HG03025 (cell line): Measurements from ENCODE around the gene MAGI1.
"Not testable (repeated sequence)": the region's sequence is repeated elsewhere in the genome, so short reads cannot be mapped to it uniquely, and the experiment has no call there.

Experiments
- ATAC-seq: cut with Tn5 transposase; IDR thresholded peaks from one replicate; pipeline ENCODE4 v1.9.1; 2021; ENCODE audit warnings: mild to moderate bottlenecking, moderate library complexity; ENCODE audit not compliant: unreplicated experiment, low FRiP score

The MAGI1 gene

GRCh38 chr3:65914740-65915367, 123.9 kb downstream of the MAGI1 start:
- ATAC-seq = no peak

DNA sequence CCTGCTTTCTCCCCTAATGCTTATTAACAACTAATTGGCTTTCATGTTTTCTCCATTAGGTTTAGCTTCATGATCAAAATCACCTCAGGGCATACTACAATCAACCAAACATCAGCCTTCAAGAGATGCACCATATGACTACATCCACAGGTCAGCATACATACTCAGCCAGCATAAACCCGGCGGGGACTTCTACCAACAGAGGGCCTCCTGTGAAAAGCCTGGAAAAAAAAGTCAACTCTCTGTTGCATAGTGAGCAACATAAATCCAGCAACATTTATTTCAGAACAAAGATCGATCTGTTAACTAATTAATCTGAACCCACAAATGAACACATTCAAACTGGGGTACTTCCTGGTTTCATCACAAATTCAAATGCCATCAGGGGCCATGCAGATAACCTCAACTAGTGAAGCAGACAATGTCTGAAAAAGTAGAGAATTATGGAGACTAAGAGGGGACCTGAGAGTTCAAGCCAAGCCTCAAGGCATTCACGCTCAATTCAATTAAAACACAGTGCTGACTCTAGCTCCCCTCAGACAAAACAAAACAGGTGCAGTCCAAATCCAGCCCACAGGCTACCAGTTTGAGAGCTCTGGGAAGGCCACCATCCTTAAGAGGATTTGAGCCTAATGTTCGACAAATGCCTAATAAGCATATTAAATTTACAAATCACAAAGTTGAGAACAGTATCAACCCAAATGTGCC, 124.5 kb downstream of the MAGI1 start:
- no peak for ATAC-seq

- ATAC-seq = no peak
Observed at GRCh38 chr3:65912647-65913046, 126.1 kb downstream of the MAGI1 start.

DNA sequence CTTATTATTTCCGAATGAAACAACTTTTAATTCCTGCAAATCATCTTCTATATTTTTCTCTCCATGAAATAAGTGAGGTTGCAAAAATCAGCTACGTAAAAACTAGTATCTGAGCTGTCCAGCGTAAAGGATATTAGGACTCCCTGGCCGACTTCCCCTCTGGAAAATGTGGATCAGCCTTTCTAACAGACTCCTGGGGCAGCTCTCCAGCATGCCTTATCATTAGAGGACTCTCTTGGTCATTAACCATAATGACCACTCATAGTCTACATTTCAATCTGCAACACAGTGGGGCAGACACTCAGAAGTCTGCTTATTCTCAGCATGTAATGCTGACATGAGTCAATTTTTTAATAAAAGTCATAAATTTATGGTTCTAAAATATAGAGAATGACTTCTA, 130.1 kb downstream of the MAGI1 start:
- ATAC-seq = no peak

GRCh38 chr3:65907232-65908130, 131.2 kb downstream of the MAGI1 start:
- ATAC-seq = no peak

- no peak for ATAC-seq
Observed at GRCh38 chr3:65905771-65906170, 132.9 kb downstream of the MAGI1 start.

GRCh38 chr3:65904016-65904415, 134.7 kb downstream of the MAGI1 start:
- no peak for ATAC-seq

GRCh38 chr3:65902304-65902793, 136.4 kb downstream of the MAGI1 start:
- ATAC-seq = no peak

DNA sequence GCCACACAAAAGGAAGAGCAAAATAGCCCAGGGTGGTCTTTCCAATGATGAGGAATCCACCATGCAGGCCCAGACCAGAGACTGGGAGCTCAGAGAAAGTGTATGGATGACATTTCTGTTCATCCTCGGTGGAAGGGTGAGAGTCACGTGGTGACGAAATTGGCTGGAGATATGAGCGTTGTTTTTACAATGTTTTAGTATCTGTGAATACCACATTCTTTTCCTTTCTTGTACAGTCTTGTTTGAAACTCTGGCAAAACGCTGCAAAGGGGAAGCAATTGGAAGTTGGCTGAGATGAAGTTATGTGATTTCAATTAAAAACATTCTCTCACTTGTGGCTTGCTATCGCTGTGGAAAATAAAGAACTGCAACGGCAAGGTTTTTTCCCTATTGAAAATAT, 137.5 kb downstream of the MAGI1 start:
- ATAC-seq = no peak

DNA sequence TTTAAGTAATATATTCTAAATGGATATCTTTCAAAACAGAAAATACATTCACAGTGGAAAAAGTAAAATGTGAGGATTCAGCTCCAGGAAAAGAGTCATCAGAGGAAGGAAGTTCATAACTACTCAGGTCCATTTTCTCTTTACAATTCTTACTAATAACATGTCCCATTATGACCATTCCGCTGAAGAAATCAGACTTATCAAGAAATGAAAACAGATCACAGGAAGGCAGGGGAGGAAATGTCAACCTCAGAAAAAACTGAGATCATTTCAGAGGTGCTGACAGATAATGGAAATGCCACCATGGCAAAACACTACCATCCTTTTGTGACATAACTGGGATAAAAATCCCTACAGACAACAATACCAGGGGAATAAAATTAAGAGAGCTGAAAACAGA, 139.5 kb downstream of the MAGI1 start:
- no peak for ATAC-seq

DNA sequence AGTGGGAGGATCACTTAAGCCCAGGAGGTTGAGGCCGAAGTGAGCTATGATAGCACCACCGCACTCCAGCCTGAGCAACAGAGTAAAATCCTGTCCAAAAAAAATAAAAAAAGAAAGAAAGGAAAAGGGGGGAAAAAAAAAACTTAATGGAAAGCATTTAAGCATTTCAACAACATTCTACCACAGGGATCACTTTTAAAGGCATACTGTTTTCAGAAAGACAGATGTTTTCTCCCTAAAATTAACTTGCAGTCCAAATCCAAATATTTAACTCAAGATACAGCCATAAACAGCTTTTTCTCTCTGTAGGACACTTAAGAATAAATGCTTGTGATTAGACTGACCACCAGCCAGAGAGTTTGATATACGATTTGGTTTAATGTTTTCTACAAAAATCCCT, 141.0 kb downstream of the MAGI1 start:
- ATAC-seq = no peak

- no peak for ATAC-seq
Observed at GRCh38 chr3:65896321-65896720, 142.4 kb downstream of the MAGI1 start.

GRCh38 chr3:65894679-65895453, 143.9 kb downstream of the MAGI1 start:
- no peak for ATAC-seq

DNA sequence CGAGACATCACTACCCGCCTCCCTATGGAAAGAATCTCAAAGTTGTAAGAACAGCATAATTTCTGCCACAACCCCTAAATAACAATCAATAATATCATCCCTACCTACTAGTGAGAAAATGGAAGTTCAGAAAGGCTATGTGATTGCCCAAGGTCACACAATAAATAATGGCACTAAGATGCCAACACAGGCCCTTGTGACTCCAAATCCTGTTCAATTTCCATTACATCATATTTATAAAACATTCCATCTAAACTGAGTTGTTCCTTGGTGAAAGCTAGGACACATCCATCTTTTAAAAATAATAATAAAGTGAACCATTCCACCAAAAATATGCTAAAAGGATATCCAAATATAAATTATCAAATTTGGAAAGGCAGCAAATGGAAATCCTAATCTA, 144.6 kb downstream of the MAGI1 start:
- no peak for ATAC-seq

DNA sequence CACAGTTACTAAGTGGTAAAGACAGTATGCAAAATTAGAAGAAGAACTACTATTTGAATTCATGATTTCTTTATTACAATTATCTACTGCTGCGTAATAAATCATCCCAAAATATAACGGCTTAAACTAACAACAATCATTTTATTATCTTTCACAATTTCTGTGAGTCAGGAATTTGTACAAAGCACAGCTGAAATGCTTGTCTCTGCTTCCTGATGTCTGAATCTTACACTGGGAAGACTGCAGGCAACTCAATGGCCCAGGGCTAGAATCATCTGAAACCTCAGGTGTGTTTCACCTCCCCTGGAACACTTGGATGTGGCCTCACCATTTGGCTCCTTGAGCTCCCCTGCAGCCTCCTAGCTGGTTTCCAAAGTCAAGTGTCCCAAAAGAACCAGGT, 145.1 kb downstream of the MAGI1 start:
- ATAC-seq = no peak

DNA sequence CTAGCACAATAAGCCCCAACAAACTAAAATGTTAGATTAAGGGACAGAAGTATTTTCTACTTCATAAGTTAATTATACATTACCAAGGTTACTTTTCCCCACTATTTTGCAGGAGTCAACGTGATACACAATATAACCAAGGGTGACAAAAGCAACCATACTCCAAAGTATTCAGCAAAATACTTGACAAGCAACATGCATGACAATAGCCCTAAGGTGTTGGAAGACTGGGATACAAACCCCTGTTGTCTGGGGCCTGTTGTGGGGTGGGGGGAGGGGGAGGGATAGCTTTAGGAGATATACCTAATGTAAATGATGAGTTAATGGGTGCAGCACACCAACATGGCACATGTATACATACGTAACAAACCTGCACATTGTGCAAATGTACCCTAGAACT, 147.2 kb downstream of the MAGI1 start:
- ATAC-seq = not testable (repeated sequence)

DNA sequence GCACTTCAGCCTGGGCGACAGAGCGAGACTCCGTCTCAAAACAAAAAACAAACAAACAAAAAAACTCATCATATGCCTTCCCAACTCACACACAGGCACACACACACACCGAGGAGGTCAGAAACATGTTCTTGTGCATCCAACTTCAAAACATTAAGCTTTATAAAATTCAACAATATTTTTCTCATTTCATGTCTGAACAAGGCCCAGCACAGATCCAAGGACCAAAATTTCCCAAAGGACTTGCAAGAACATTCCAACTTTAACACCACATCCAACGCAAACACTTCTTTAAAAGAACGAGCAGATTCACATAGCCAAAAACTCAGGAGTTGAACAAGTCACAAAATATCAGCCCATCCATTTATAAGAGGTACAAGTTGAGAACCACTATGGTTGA, 148.4 kb downstream of the MAGI1 start:
- no peak for ATAC-seq

GRCh38 chr3:65889707-65890099, 149.0 kb downstream of the MAGI1 start:
- ATAC-seq = no peak

GRCh38 chr3:65888980-65889706, 149.6 kb downstream of the MAGI1 start:
- ATAC-seq = no peak

- ATAC-seq = no peak
Observed at GRCh38 chr3:65888196-65888595, 150.5 kb downstream of the MAGI1 start.
